ENCODE data around the gene ACADVL. TPM values are rescaled to one million over a fixed set of nuclear protein-coding genes. Genes with fewer than 3 reads are reported as not detected.

Gene ACADVL
- total RNA-seq, 6 donors from 2014 or later = 377 to 1,449 (median 553) TPM

- ATAC-seq (ENCODE audit: low FRiP score in 2 of 2) (peak; percentile 44 to 52), DNase-seq (peak in 1 of 2 donors; percentile 84)
Measured at GRCh38 chr17:7184091-7184488, 35.6 kb upstream of the ACADVL start.

DNA sequence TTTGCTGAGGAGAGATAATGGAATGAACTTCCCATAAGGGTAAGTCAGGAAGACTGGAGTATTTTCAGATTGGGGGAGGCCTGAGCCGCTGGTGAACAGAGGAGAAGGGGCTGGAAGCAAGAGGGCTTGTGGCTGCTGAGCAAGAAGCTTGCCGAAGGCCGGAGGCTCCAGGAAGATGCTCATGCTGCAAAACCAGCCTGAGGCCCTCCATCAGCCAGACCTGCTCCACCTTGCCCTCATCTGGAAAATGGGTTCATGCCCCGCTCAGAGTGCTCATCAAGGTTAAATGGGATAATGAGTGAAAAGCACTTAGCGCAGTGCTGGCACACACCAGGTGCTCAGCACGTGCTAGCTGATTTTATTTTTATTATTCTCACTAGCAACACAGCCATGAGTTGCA, 35.1 kb upstream of the ACADVL start:
- no peak overlapping the region for H3K27ac ChIP-seq
- ATAC-seq (ENCODE audit: low FRiP score in 2 of 2) (no peak), DNase-seq (no peak)
- H3K4me3 ChIP-seq = no peak overlapping the region
- H3K4me1 ChIP-seq = peaks cover 0 to 8% (median 6%) of the 10 kb centered on the region in 4 donors
- no peaks in the 10 kb centered on the region for H3K27me3 ChIP-seq
- TF ChIP-seq POLR2A (IDR thresholded peaks at IDR 0.05) = no peak
- WGBS, 2 donors = 91 to 92% methylated on average over 6 of the region's 6 CpGs
- H3K36me3 ChIP-seq = no peaks in the 10 kb centered on the region
- H3K9me3 ChIP-seq = no peaks in the 10 kb centered on the region

More at GRCh38 chr17:7184091-7184488, 35.6 kb upstream of the ACADVL start:
- TF ChIP-seq POLR2AphosphoS5 (IDR thresholded peaks at IDR 0.05) (no peak), POLR2A (IDR thresholded peaks at IDR 0.05) (no peak), EP300 (IDR thresholded peaks at IDR 0.05) (no peak)
- TF ChIP-seq, protein P1, sequence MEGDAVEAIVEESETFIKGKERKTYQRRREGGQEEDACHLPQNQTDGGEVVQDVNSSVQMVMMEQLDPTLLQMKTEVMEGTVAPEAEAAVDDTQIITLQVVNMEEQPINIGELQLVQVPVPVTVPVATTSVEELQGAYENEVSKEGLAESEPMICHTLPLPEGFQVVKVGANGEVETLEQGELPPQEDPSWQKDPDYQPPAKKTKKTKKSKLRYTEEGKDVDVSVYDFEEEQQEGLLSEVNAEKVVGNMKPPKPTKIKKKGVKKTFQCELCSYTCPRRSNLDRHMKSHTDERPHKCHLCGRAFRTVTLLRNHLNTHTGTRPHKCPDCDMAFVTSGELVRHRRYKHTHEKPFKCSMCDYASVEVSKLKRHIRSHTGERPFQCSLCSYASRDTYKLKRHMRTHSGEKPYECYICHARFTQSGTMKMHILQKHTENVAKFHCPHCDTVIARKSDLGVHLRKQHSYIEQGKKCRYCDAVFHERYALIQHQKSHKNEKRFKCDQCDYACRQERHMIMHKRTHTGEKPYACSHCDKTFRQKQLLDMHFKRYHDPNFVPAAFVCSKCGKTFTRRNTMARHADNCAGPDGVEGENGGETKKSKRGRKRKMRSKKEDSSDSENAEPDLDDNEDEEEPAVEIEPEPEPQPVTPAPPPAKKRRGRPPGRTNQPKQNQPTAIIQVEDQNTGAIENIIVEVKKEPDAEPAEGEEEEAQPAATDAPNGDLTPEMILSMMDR (IDR thresholded peaks at IDR 0.05) = no peak
- Histone ChIP-seq H3K9me3 (no peaks in the 10 kb centered on the region), H3K27me3 (no peaks in the 10 kb centered on the region), H3K4me3 (no peak overlapping the region), H3K27ac (peak overlapping the region in 1 of 4 donors; percentile 31), H3K4me1 (peaks cover 0 to 8% (median 6%) of the 10 kb centered on the region in 4 donors), H3K36me3 (no peaks in the 10 kb centered on the region)
- 47 to 68% methylated on average over 11 to 14 of the region's 14 CpGs for WGBS, 2 donors

DNA sequence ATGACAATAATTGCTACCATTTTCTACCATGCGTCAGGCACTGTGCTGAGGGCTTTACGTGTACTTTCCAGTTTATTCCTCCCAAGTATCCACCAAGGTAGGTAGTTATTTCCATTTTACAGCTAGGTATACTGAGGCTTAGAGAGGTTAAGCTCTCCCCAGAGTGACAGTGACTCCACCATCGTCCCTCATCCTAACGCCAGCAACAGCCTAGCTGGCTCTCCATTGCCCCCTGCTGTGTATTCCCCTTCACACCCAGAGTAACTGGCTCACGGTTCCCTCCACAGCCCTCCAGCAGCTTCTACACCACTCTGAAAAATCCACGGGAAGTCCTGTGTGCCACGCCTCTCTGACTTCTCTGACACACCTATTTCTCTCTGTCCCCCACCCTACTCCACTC, 33.5 kb upstream of the ACADVL start:
- no peak overlapping the region for H3K4me3 ChIP-seq
- 57 to 59% methylated on average over 7 of the region's 7 CpGs for WGBS, 2 donors
- H3K9me3 ChIP-seq = no peaks in the 10 kb centered on the region
- TF ChIP-seq, protein P1 (IDR thresholded peaks at IDR 0.05) = no peak
- TF ChIP-seq POLR2AphosphoS5 (IDR thresholded peaks at IDR 0.05) = no peak
- no peak for ATAC-seq (ENCODE audit: low FRiP score in 2 of 2)
- H3K27ac ChIP-seq = no peak overlapping the region
- H3K27me3 ChIP-seq = no peaks in the 10 kb centered on the region
- H3K36me3 ChIP-seq = peaks cover 0 to 13% (median 5%) of the 10 kb centered on the region in 4 donors
- H3K4me1 ChIP-seq = peaks cover 0 to 8% (median 6%) of the 10 kb centered on the region in 4 donors
- no peak for DNase-seq

GRCh38 chr17:7190276-7190917, 29.3 kb upstream of the ACADVL start:
- Histone ChIP-seq H3K4me1 (peaks cover 0 to 3% (median 0%) of the 10 kb centered on the region in 4 donors), H3K27ac (no peak overlapping the region), H3K4me3 (no peak overlapping the region), H3K27me3 (no peaks in the 10 kb centered on the region), H3K36me3 (peaks cover 0 to 47% (median 23%) of the 10 kb centered on the region in 4 donors), H3K9me3 (no peaks in the 10 kb centered on the region)
- TF ChIP-seq, protein P1 (IDR thresholded peaks at IDR 0.05) = no peak
- TF ChIP-seq POLR2AphosphoS5 (IDR thresholded peaks at IDR 0.05) (no peak), EP300 (IDR thresholded peaks at IDR 0.05) (no peak), POLR2A (IDR thresholded peaks at IDR 0.05) (no peak)
- DNase-seq = no peak
- WGBS, 2 donors = 85 to 89% methylated on average over 13 of the region's 14 CpGs
- ATAC-seq (ENCODE audit: low FRiP score in 2 of 2) = peak in 1 of 2 donors; percentile 3

DNA sequence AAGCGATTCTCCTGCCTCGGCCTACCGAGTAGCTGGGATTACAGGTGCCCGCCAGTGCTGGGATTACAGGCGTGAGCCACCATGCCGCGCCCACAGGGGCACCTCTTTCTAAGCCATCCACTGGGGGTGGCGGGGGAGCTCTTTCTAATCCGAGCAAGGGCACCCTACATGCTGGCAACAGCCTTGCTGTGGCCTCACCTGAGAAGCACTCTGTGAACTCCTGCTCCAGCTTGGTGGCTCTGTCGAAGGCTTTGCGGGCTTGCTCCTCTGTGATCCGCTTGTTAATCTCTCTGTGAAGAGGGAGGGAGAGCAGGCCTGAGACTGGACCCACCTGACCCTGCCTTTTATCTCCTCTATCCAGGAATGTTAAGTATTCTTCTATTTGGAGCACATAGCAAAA, 28.7 kb upstream of the ACADVL start:
- Histone ChIP-seq H3K36me3 (peaks cover 0 to 54% (median 30%) of the 10 kb centered on the region in 4 donors), H3K4me1 (peaks cover 0 to 3% (median 0%) of the 10 kb centered on the region in 4 donors), H3K9me3 (no peaks in the 10 kb centered on the region), H3K27ac (no peak overlapping the region), H3K4me3 (no peak overlapping the region), H3K27me3 (no peaks in the 10 kb centered on the region)
- TF ChIP-seq POLR2AphosphoS5 (IDR thresholded peaks at IDR 0.05) (no peak), POLR2A (IDR thresholded peaks at IDR 0.05) (no peak), EP300 (IDR thresholded peaks at IDR 0.05) (no peak)
- TF ChIP-seq, protein P1 (IDR thresholded peaks at IDR 0.05) = no peak
- DNase-seq (no peak), ATAC-seq (ENCODE audit: low FRiP score in 2 of 2) (no peak)
- WGBS, 2 donors = 88 to 96% methylated on average over 4 to 12 of the region's 12 CpGs

Data from upper lobe of left lung (tissue), 6 donors.